ENCODE data around the gene GRM4.

GRCh38 chr6:33999567-33999966, 146.3 kb downstream of the GRM4 start:
- no peak for TF ChIP-seq CTCF (conservative IDR thresholded peaks at IDR 0.05)
- TF ChIP-seq EZH2 (IDR thresholded peaks at IDR 0.05; ENCODE audit: low read depth), result no peak

Data from PC-9 (cell line).